GM18508 (cell line): ENCODE data around the gene TACR2.
"Not testable (repeated sequence)": the region's sequence is repeated elsewhere in the genome, so short reads cannot be mapped to it uniquely, and the experiment has no call there.

Source experiments
- ATAC-seq: cut with Tn5 transposase; IDR thresholded peaks from one replicate; pipeline ENCODE4 v1.9.1; 2021; ENCODE audit warnings: moderate number of reproducible peaks; ENCODE audit not compliant: insufficient read depth, unreplicated experiment

TACR2 gene

DNA sequence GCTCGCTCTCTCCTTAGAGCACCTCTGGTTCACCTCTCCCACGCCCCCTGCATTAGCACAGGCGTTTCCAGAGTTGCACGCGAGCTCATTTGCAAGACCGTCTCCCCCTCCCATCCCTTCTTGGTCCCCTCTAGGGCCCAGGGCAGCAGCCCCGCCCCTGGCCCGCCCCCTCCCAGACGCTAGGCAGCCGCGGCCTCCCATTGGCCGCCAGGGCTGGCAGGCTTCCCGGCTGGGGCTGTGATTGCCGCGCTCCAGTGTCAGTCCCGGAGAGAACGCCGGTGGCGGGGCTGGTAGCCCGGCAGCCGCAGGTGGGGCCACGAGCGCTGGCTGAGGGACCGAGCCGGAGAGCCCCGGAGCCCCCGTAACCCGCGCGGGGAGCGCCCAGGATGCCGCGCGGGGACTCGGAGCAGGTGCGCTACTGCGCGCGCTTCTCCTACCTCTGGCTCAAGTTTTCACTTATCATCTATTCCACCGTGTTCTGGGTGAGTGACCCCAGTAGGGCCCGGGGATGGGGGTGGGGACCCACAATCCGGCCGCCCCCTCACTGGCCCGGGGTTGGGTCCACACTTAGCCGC is 34.6 kb upstream of the TACR2 start, which contains the start of gene TSPAN15:
TSS of gene TSPAN15 (plus strand) at position 257 of the 575 bp plus-strand sequence. CDS start at position 387, 130 bp downstream.
- no peak for ATAC-seq

DNA sequence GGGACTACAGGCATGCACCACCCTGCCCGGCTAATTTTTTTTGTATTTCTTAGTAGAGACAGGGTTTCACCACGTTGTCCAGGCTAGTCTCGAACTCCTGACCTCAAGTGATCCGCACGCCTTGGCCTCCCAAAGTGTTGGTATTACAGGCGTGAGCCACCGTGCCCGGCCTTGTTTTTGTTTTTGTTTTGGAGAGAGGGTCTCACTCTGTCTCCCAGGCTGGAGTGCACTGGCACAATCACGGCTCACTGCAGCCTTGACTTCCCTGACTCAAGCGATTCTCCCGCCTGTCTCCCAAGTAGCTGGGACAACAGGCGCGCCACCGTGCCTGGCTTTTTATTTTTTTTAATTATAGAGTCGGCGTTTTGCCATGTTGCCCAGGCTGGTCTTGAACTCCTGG is 33.7 kb upstream of the TACR2 start:
- not testable (repeated sequence) for ATAC-seq

DNA sequence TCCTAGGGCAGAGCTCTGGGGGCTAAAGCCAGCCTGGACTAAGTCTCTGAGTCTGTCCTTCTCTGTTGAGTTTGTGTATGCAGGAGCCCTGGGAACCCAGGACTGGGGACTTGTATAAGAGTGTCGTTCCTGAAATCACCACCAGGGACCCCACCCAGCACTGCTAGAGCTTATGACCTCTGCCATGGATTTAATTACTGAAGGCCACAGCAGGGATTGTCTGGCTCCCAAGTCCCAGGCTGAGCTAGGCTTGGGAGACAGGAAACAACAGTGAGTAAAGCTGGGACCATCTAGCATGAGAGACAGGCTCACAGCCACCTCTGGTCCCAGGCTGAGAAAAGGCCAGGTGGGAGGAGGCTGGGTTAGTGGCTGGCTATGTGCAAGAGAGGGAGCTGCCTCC is 33.1 kb upstream of the TACR2 start:
- ATAC-seq: no peak

DNA sequence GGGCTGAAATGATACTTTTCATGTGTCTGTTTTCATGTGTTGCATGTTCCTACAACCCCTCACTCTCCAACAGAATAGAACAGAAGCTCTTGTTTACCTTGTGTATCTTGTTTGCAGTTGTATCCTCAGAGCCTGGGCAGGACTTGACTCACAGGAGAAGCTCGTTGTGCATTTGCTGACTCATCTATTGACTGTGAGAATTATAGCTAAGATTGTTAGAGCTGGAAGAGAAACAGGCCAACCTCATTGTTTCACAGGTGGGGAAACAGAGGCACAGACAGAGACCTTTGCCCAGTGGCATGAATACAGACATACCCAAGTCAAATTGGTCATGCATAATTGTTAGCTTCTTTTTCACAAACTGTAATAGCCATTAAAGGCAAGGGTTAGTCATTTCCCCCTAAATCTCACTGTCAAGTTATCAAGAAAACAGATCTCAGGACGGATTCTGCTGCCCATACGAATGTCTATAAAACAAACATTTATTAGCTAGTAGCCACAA is 30.0 kb upstream of the TACR2 start:
- ATAC-seq: no peak

DNA sequence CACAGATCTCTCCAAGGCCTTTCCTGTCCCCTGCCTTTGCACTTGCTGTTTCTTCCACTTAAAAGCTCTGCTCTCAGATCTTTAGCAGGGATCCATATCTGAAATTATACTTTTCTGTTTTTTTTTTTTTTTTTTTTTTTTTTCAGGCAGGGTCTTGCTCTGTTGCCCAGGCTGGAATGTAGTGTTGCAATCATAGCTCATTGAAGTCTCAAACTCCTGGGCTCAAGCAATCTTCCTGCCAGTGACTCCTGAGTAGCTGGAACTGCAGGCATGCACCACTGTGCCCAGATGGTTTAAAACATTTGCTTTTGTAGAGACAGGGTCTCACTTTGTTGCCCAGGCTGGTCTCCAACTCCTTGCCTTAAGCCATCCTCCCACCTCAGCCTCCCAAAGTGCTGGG is 29.5 kb upstream of the TACR2 start:
- no peak for ATAC-seq

DNA sequence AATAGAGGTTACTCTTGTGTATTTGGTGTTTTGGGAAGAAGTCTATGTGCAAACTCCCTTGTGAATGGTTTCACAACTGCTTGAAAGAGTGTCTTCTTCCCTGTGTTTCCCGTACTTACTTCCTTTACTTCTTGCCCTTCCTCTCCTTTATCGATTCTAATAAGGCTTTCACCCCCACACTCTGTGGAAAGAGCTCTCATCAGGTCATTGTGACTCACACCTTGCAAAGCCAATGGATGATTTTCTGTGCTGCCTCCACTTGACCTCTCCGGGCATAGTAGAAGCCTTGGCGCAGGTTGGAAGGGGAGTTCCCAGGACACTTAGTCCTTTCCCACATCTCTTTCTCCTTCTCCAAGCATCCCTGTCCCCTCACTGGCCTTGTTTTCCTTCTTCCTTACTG is 28.3 kb upstream of the TACR2 start:
- no peak for ATAC-seq

DNA sequence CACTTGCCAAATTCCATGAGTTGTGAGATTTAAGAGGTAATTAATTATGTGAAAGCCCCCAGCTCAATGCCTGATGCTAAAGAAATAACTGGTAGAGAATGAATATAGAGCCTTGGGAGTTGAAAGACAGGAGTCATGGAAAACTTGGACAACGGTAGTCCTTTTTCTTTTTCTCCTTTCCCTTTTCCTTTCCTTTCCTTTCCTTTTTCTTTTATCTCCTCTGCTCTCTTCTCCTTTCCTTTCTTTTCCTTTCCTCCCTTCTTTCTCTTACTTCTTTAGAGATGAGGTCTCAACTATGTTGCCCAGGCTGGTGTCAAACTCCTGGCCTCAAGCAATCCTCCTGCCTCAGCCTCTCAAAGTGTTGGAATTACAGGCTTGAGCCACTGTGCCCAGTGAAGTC is 26.6 kb upstream of the TACR2 start:
- ATAC-seq: no peak

DNA sequence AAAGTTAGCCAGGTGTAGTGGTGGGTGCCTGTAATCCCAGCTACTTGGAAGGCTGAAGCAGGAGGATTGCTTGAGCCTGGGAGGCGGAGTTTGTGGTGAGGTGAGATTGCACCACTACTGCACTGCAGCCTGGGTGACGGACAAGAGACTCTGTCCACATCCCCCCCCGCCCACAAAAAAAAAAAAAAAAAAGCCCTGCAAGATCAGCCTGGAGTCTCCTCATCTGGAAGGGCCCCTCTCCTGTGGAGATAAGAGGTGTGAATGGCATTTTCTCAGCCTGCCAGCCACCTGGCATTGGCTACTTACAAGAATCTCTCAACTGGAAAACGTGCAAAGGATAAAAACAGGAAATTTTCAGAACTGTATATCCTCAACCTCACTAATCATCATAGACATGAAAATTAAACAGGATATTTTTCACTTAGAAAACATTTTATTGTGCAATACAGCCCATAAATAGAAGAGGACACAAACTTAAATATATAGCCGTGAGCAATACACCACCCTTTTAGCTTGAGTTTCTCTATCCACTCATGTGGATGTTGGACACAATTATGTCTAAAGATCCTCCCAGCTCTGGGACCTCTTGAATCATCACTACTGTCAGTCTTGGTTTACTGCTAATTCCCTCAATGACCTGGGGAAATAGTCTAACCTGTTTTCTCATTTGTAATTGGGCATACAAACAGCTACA is 23.2 kb upstream of the TACR2 start:
- ATAC-seq: no peak

DNA sequence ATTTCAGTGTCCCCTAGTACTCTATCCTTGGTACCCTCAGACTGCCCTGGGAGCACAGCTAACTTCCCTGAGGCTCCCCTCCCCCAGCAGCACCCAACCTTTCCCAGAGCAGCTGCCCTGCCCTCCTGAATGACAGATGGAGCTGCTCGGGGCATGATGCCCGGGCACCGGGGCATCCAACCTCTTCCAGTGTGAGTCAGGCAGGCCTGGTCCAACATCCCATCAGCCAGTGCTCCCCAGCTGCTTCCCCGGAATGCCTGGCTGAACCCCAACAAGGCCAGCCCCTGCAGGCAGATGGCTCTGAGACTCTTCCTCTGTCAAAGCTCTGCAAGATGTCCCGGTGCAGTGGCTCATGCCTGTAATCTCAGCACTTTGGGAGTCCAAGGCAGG is 22.6 kb upstream of the TACR2 start:
- ATAC-seq: no peak

DNA sequence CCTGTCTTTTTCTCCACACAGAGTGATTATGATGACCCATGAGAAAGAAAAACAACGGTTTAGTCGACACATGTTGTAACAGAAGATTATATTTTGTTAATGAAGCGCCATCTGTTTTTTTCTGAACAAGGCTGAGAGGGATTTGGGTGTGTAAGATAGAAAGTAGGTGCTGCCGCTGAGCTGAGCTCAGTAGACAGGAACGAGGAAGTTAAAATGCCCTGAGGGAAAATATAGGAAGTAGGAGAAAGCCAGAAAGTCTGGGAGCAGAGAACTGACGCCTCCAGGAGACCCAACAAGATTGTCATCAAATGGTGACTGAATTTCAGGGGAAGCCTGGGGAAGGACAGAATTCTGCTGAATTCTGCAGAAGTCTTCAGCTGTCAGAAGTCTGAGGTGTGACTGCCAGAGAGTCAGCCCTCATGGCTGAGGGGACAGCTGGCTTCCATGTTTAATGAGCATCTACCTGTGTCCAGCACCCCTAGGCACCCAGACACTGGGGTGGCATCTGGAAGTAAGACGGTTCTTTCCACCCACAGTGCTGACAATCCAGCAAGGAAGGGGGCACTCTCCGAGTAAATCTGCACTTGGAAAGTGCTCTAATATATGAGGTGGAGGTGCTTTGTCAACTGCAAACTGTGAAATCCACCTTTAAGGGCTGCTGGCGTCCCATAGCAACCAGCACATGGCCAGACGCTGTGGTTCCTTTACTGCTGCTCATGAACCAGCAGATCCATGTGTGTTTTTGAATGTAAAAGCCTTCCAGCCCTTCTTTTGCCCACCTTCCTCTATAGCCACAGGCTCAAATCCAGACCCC is 22.0 kb upstream of the TACR2 start:
- ATAC-seq: no peak

DNA sequence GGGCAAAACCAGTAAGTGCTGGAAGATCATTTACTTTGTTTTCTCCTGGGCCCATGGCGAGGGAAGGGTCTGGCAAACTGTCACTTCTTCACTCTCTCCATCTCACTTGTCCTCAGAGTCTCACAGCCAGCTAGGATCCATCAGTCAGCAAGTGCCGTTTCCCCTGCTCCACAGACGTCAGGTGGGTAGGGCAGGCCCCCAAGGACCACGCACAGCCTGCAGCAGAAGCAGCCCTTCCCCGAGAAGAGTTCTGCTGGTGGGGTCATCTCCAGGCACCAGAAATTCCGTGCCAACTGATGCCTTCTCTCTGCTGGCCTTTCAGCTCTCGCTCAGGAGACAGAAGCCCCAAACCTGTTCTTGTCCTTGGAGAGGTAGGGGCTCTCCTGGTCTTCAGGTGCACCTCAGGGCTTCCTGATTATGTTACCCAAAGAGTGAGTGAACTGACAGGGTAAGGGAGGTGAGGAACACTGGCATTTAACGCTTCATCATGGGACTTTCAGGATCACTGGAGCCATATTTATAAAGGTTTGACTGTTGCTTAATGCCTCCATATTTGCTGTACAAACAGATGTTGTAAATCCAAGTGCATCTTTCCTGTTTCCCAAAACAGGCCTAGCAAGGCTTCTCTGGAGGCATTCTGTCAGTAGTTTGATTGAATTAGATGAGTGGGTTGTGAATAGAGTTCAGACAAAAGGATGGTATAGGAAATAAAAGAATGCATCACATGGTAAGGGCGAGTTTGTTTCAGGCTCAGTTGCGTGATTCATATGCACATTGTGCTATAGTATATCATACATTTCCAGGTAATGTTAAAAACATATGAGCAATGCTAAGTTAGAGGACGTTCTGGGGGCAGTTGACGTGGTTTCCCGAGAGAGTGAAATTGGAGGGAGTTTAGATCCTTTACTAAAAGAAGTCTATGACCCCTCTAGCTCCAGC is 20.9 kb upstream of the TACR2 start:
- no peak for ATAC-seq

DNA sequence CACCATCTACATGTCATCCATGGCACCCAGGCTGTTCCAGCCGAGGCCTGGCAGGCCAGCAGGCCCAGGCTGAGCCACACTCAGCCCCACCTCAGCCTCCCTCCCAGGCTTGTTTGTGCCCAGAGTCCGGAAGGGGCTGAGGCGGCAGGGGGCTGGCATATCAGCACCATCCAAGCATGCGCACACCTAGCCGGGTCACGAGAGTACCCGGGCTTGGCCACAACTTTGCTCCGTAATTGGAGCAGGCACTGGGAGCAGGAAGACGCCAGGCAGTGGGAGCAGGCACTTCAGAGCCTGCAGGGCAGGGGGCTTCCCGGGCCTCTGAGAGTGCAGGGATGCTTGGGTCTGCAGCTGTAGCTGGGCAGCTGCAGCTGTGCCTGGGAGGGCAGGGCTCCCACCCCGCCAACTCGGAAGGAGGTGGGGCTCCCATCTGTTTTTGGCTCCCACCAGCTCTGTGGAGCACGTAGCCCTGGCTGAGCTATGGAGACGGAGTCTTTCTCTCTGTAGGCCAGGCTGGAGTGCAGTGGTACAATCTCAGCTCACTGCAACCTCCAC is 19.3 kb upstream of the TACR2 start:
- ATAC-seq: no peak

DNA sequence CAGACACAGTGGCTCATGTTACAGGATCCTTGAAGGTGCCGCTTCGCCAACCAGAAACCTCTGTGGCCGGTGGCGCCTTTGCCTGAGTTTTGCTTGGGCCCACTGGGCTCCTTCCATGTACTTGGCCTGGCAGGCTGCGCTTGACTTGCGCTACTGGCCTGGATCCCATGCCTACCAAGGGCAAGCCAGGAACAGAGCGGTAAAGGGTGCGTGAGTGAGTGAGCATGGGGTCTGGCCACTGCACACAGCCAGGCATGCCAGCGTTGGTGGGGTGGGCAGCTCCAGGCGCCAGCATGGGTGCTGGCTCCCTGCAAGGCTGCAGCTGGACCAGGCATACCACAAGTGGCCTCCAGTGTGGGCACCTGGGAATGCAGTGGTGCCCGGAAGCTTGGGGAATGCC is 18.2 kb upstream of the TACR2 start:
- ATAC-seq: no peak

DNA sequence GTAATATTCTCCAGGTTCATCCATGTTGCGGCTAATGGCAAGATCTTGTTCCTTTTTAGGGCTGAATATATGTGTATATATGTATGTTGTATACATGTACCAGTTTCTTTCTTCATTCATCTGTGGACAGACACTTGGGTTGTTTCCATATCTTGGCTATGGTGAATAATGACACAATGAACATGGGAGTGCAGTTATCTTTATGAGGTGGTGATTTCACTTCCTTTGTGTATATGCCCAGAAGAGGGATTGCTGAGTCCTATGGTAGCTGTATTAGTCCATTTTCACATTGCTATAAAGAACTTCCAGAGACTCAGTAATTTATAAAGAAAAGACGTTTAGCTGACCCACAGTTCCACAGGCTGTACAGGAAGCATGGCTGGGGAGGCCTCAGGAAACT is 17.5 kb upstream of the TACR2 start:
- no peak for ATAC-seq

DNA sequence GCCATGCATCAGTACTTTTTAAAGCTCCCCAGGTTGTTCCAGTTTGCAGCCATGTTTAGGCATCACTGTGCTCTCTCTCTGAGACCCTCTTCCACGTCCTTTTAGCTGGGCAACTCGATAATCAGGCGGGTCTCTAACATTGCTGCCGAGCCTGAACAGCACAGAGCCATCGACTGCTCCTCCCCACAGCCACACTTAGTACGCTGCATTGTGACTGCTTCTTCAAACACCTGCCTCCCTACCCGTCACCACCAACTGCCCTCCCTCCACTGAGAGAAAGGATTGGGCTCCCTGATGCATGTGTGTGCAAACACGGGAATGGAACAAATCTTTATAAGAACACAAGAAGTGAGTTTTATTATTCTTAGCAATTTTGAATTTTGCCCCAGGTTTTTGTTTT is 11.4 kb upstream of the TACR2 start:
- ATAC-seq: no peak

DNA sequence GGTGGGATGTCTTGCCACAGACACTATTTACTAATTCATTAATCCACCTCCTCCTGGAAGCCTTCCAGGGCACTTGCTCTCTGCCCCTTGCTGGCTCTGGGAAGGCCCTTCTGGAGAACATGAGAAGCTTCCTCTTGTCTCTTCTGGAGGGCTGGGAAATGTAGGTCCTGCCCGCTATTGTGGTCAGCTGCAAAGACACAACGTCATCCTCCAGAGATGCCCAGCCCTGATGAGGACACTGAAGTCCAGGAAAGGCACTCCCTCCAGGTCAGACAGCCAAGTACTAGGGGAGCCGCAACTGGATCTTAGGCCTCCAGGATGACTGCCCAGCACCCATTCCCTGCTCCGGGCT is 9.6 kb upstream of the TACR2 start:
- no peak for ATAC-seq

DNA sequence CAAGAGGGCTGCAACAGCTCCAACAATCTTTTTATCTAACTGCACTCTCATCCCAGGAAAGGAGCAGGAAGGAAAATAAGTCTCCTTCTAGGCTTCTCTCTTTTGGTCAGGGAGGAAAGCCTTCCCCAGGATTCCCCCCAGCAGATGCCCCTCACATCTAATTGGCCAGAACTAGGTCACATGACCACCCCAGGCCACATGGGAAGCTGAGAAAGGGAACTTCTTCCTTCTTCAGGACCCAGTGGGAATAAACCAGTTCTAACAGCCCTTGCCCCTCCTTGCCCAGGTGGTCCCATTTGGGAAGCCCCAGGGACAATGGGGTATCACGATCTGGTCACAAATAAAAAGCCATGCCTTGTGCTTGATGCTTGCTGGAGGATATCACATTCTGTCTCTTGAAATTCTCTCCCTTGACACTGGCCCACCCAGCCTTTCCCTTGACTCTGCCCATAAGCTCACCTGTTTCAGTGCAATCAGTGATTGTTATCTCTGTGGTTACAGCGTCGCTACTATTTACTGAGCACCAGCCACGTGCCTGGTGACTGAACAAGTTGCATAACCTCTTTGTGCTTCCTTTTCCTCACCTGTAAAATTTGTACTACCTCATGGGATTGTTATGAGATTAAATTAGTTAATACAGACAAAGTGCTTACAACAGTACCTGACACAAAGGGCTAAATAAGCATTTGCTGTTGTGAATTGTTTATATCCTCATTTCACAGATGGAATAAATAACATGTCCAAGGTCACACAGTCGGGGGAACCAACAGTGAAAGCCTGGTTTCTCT is 9.0 kb upstream of the TACR2 start:
- no peak for ATAC-seq

DNA sequence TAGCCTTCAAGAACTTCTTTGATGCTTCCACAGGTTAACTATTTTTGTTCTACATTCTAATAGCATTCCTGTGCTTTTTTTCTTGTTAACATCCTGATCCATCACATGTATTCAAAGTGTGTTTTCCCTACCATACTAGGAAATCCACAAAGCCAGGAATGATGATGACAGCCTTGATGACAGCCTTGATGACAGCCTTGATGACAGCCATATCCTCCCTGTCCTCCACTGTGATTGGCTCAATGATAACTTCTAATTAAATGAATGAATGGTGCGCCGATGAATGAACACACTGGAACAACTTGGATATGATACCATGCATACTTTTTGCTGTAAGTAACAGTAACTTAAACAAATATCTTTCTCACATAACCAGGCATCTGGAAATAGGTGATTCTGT is 8.3 kb upstream of the TACR2 start:
- ATAC-seq: no peak

DNA sequence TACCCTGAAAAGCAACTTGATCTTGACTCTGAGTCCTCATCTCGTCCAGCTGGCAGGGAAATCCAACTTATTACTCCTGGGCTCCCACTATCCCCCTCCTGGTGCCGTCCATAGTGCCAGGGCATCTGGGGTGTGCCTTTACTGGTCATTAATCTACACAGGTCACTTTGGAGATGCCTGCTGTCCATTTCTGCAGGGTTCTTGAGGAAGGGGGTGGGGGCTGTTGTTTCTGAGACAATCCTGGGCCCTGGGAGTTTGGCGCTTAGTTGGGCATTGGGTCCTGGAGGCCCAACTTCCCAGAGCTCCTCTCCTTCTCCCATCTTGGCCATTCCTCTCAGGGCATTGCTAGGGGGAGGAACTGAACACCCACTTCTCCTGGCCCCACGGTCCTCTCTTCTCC is 6.0 kb upstream of the TACR2 start:
- no peak for ATAC-seq
